RPMI7951 (cell line): Measurements from ENCODE around the gene ADAM33. TPM values are rescaled to one million over a fixed set of nuclear protein-coding genes. Genes with fewer than 3 reads are reported as not detected.

Source experiments
- DNase-seq: peaks from one replicate; pipeline ENCODE4 v3.0.0-alpha.2; 2012; ENCODE audit warnings: low read depth
- total RNA-seq: library from RNA; depleted of rRNA; stranded (reverse); fragments of >200 nt; shearing (Covaris generic); gene quantifications from 2 replicates; pipeline ENCODE4 v1.2.3, GENCODE V29; 2014

The ADAM33 gene
- total RNA-seq, 1 experiment from 2014 or later, result 3.6 TPM

DNA sequence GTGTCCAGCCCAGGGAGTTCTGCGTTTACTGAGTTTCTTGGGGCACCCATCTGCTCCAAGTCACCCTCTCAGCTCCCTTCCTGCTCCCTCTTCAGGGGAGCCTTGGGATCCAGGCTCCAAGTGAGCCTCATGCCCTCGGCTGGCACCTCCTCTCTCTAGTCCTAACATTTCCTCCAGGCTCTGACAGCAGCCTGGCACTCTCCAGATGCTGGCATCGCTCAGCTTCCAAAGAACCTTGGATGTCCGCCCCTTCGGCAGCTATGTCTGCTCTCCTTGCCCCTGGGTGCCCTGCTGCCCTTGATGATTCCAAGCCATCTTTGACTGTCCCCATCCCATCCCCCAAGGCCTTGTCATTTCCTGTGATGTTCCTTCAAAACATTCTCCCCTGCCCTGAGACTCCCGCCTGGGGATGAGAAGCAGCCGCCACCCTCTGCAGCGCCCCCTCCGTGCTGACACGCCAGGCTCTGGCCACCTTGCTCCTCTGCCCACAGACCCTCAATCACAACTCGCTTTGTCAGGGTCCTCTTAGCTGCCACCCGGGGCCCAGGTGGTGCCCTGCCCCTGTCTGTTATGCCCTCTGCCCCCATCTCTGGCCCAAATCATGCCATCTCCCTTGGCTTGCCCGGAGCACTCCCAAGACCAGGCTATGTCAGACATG lies 12.0 kb downstream of the ADAM33 start:
- DNase-seq, result no peak

DNA sequence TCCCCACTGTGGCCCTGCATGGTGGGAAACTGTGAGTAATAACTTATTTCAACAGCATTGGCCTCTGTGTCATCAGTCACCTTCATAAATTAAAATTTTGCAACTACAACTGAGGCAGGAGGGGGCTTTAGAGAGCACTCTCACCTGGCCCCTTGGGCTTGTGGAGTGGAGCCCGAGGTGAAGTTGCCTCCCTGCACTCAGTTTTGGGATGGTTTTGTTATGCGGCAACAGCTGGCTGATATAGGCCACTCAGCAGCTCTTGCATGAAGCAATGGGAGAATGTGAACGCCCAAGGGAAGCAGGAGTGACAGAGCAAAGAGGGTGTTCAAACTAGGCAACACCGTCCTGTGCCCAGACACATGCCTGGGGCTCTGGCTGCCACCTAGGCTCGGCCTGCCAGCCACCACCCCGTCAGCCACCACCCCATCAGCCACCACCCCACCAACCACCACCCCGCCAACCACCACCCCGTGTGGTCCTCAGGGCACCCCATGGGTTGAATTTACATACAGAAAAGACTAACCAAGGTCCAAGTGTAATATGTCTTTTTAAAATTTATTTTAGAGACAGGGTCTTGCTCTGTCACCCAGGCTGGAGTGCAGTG lies 14.3 kb downstream of the ADAM33 start:
- no peak for DNase-seq

DNA sequence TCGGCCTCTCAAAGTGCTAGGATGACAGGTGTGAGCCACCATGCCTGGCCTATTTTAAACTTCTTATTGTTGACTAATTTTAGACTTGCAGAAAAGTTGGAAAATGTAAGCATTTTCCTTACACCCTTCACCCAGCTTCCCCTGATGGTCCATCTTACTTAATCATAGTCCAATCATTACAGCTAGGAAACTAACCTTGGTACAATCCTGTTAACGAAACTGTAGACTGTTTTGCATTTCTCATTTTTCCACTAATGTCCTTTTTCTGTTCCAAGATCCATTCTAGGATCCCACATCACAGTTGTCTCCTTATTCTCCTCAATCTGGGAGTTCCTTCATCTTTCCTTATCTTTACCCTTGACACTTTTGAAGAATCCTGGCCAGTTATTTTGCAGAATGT lies 18.0 kb downstream of the ADAM33 start:
- no peak for DNase-seq

DNA sequence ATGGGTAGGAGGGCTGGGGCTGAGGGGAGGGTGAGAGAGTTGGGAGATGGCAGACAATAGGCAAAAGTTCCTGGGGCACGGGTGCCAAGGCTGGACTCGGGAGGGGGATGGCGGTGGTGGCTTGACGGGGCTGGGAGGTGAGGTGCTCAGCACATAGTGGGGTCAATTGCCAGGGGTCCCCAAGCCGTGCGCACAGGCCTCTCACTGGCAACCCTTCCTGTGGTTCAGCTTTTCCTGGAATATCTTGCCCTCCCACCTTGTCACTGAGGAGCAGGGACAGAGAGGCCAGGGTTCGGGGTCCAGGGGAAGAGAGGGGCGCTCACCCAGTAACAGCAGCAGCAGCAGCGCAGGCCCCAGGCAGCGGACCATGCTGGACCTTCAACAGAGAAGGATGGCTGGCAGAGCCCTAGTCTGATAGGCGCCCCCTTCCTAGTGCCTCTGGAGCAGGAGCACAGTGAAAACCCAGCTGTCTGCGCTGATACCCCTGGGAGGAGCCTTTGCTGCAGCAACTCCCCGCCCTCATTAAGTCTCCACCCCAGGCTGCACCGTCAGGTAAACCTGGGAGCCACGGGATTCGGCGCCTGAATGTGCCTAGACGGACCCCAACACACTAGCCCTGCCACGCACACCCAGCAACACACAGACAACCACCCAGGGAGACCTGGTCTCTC lies 18.6 kb downstream of the ADAM33 start, which contains the start of gene GFRA4:
Gene GFRA4 (minus strand): TSS at position 369 of the 671 bp plus-strand sequence. CDS start 0 bp downstream, at position 369.
- no peak for DNase-seq

DNA sequence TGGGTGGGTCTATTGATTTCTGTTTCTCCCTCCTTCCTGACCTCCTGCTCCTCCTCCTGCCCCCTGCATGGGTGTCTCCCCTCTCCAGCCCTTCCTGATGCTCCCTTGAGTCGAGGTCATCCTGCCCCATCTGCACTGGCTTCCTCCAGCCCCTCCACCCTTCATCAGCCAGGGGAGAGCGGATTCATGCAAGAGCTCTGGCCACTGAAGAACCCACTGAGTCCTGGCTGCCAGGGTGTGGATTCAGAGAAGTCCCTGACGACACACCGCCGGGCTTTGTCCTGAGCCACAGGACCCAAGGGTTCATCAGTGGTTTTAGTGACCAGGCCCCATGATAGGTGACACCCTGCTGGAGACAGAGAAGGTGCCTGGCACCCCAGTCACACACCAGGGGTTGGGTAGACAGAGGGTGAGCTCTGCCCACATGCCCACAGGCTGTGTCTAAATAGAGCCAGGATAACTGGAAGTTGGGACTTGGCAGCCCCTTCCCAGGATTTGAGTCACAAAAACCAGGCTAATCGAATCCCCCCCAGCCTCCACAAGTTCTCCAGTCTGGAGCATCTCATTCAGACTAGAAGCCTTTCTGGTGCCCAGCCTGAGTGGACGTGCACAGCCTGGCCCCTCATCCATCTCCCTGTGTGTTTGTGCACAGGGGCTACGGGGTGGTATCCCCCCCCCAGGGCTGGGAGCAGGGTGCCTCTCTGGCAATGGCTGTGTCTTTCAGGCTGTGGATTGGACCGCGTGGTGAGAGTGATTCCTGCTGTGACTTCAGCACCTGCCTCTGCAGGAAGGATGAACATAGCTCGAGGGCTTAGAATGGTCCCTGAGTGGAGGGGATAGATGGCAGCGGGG lies 19.8 kb downstream of the ADAM33 start:
- DNase-seq, result no peak

DNA sequence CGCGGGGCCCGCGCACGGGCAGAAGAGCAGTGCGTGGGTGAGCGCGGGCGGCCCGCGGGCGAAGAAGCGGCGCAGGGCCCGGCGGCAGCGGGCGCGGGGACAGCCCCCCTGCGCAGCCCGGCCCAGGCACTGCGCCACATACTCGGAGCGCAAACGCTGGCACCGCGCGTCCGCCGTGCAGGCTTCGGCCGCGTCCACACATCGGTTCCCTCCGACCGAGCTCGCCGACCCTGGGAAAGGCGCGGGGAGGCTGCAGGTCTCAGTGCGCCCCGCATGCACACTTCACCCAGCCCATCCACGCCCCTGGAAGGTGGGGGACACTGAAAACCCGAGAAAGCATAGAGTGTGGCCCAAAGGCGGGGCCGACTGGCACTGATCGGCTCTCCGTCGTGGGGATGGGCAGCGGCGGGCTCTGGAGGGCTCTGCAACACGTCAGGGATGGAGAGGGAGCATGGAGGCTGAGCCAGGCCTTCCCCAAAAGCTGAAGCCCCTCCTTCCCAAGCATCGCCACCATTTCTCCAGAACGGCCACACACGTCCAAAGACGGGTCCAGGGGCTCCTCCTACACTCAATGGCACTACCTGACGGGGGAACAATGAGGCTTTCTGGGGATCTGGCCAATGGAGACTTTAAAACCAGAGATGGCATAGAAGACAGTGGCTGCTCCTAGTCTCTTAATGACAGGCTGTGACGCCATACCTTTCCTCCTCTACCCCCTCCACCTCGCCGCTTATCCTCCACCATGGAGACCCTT lies 20.6 kb downstream of the ADAM33 start:
- DNase-seq, result no peak

DNA sequence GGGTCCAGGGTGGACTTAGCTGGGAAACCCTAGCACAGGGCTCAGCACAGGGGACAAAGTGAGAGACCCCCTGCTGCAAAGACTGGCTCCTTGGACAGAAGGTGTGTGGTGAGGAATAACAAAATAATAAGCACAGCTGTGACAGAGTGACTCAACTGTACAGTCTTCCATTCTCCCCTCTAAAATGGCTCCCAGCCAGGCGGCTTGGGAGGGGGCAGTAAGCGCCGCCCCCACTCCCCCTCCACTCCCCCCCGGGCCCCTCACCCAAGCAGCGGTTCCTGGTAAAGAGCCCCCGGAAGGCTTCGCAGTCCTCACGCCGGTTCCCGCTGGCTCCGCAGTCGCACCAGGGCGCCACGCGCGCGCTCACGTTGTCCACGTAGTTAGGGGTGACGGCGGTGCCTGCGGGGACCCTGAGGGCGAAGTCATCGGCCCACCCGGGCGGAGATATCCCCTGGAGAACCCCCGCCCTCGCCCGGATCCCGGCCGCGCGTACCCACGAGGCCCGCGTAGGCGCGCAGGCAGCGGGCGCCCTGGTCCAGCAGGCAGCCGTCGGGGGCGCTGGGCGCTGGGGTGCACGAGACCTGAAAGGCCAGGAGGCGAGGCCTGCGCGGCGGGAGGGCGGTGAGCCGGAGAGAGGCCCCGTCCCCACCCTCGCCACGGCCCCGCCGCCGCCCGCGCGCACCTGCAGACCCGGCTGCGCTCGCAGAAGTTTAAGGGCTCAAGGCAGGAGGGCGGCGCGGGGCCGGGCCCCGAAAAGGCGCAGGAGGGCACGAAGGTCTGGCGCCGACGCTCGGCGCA lies 21.3 kb downstream of the ADAM33 start:
- DNase-seq, result no peak

DNA sequence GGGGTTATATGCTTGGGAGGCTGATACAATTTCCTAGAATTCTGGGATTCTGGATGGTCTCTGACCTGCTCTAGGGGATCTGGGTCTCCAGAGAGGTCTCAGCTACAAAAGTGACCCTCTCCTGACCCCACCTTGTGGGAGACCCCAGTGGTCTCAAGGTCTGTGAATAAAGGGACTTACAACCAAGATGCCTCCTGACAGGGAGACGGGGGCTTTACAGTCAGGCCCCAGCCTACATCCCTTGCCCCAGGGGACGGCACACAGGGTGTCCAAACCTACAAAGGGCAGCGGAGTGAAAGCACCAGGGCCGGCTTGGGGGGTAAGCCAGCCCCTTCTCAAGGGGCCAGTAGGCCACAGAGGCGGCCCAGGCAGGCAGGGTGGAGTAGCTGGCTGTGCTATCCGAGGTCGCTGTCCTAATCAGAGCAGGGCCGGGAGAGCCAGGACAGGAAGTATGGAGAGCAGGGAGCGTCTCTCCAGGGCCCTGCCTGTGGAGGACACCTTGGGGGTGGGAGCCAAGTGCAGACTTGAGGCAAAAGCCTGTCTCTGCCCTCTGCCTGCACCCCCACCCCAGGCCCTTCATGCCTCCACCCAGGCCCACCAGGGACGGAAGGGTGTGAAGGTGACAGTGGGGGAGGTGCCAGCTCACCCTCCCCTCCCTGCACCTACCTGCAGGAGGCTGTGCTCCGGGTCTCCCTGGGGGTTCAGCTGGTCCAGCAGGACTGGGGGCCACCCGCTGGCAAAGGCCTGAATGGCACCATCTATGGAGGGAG lies 22.1 kb downstream of the ADAM33 start:
- DNase-seq, result no peak

DNA sequence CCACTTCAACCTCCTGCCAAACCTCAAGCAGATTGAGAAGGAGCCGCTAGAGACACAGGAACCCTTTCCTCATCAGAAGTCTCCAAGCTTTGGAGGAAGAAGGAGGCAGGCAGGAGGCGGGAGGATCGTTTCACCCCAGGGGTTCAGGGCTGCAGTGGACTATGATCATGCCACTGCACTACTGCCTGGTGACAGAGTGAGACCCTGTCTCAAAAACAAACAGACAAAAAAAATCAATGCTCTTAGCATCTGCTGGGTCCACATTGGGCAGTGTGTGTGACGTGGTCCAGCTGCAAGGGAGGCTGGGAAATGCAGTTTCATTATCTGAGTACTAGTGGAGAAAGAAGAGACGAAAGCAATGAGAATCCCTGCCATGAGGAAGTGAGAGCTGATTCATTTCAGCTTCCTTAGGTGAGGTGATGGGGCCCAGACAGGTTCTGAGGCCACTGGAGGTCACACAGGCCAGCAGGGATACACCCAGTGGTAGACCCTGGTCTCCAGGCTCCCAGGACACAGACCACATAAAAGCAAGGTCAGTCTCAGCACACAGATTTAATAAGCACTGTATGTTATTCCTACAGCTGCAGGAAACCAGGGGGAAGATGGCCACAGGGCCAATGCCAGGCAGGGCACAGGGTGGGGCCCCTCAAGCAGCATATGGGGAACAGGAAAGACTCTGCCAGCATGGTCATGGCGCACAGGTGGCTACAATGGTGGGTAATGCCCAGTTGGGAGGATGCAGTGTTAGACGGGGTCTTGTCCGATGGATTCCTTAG lies 22.9 kb downstream of the ADAM33 start:
- peak; percentile 18 for DNase-seq

DNA sequence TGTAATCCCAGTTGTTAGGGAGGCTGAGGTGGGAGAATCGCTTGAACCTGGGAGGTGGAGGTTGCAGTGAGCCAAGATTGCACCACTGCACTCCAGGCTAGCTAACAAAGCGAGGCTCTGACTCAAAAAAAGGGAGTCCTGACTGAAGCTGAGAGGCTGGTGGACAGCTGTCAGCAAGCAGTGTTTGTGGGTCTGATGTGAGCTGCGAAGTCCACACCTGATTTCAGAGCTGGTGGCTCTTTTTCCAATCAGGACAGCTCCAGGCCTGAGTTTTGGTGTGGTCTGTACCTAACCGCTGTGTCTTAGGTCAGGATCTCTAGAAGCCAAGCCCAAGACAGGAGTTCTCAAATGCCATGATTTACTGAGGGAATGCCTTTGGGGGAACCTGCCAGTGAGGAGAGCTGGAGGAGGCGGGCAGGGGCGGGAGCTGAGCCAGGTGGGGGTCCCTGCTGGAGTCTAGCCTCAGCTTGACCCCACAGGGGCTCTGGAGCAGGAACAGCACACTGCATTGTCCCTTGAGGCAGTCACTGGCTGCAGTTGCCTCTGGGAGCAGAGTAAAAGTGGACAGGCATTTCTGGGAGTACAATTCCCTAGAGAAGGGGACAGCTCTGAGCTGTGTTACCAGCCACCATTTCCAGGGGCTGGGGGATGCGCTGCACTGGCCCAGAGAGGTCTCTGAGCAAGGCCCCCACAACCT lies 23.6 kb downstream of the ADAM33 start:
- no peak for DNase-seq

DNA sequence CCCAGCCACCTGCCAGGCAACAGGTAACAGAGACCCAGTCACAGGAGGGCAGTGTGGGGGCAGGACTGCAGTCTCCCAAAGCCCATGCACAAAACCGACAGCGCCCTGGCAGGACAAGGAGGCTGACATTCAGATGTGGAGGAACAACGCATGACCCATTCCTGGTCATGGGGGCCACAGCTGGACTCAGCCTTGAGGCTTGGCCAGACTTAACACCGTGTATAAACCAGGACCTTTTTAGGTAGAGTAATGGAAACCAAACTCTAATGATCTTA lies 26.7 kb downstream of the ADAM33 start:
- no peak for DNase-seq

DNA sequence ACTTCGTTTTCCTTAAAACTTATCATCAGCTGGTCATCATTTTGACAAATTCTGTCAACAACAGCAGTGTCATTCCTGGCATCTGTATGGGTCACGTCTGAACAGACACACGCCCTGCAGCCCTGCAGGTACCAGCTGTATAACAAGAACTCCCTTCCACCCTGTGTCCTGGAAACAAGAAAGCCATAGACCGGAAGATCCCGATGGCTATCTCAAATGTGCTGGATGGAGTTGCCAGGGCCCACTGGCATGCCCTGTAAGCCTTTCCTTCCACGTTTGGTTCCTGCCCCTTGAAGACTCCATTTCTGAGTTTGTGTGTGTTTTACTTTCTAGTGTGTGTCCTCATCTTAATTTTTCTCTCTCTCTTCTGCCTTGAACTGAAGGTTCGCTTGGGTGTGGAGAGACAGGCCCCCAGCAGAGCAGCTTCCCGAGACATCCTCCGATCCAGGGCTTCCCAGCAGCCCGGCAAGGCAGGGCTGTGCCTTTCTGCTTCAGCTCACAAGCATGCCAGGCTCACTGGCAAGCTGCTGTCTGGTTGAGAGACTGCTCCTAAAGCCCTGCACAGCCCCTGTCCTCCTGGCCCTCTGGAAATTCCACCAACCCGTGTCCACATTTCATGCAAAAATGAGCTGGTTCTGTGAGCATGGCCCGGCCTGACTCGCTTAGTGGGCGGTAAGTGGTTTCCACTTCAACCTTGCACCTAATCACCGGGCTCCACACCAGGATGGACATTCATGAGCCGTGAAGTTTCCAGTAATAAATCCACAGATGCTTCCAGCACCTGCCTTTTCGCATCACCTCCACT lies 27.3 kb downstream of the ADAM33 start:
- no peak for DNase-seq

DNA sequence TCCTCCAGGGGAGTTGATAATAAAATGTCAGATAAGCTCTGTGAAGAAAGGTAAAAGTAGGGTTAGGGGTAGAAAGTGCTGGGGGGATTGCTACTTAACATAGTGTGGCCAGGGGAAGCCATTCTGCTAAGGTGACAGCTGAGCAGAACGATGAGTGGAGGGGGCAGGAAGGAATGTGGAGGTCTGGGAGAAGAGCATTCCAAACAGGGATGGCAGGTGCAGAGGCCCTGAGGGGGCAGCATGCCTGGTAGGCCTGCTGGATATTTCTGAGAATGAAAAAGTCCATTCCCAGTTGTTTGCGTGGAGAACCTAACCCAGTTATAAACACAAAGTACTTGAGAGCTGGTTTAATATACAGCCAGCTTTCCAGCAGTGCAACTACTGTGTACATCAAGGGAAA lies 27.9 kb downstream of the ADAM33 start:
- DNase-seq, result no peak

DNA sequence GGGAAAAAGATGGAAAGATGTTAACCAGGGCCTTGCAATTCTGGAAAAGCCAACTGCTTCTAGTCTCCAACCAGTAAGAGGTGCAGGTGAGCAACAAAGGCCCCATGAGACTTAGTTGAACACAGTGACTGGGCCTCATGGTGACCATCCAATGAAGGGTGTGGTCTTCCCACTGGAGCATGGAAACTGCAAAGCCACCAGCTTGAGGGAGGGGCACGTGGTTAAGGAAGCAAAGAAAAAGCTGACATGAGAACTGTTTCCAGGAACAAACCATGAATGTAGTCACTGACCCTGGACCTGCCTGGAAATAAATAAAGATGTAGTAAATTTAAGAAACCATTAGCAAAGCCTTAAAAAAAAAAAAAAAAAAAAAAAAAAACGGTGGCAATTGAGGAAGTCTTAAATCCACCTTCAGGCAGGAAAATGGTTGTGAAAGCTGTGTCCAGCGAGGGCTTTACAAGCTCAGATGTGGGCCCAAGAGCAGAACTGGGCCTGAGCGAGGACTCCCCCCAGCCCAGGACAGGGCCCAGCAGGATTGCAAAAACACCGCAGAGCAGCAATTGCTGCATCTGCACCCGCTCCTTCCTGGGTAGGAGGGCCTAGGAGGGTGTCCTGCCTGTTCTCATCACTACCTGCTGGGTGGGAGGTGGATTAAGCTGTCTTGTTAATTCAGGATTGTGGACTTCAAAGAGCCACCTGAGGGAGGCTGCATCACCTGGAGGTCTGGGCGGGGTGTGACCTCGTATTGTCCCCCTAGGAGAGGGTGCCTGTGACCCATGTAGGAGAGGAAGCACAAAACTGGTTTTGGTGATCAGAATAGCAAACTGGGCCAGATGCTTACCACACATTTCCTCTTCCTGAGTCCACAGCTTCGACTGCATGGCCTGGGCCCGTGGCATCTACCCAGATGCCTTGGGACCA lies 28.9 kb downstream of the ADAM33 start:
- DNase-seq, result no peak

DNA sequence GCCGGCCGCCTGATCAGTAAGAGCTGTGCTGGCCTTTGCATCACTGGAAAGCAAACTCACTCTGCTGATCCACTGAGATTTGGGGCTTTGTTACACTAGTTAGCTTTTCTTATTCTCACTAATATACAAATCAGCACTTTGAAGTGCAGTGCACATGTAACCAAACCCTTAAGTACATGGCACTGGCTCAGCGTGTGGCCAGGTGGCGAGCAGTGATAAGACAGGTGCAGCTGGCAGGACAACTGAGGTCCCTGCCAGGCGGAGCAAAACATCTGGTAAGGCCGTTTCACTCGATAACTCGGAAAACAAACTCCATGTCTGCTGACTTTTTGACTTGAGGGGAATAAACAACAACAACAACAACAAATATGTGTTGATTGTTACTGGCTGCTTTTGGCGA lies 29.6 kb downstream of the ADAM33 start:
- no peak for DNase-seq

DNA sequence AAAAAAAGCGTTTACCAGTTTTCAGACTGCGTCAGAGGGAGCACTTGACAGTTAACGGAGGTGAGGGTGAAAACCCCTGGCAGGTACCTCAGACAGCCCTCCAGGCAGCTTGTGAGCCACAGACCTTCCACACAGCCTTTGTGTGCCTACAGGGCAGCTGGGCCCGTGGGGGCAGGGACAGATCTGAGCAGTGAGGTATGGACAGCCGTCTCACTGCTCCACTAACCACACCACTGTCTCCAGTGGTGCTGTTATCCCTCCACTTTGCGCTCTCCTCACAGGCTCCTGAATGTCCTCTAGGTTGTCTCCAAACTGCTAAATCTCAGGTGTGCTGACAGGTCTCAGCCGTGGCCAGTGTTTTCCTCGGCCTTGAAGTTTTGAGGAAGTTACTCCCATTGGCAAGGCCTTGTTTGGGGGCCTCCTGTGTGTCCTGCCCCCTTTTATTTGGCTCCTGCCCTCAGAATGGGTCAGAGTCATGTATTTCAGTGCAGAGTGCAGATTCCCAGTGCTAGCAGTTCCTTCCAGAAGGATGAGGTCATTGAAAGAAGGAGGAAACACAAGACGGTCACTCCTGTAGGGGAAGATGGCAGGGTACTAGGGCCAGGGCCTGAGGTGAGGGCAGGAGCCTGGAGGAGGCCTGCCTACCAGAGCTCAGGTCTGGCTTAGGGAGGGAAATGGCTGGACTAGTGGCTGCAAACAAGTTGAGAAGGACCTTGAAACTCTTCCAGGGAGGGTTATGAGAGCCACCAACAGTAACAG lies 30.4 kb downstream of the ADAM33 start:
- DNase-seq, result no peak
